Upper lobe of left lung (tissue), 4 donors: ENCODE results near the gene SACS.

Experiments
- CTCF ChIP-seq, 6 experiments: fragments of 450-650 bp in 4 of 6; fragments of 200-600 bp in 2 of 6; sonication (generic) in 2 of 6; IDR thresholded peaks; one replicate each; pipeline ENCODE4 v1.5.1; 2016 to 2019; ENCODE audit warnings: antibody characterized with exemption in 6 of 6
- POLR2A ChIP-seq, 4 donors: fragments of 450-650 bp; IDR thresholded peaks; one replicate each; pipeline ENCODE4 v1.5.1; 2016 to 2017; ENCODE audit warnings: antibody characterized with exemption in 4 of 4, mild to moderate bottlenecking in 2 of 4
- POLR2AphosphoS5 ChIP-seq, 2 donors: sonication (generic); formaldehyde crosslinking; IDR thresholded peaks; one replicate each; pipeline ENCODE4 v1.5.1; 2017; ENCODE audit warnings: antibody characterized with exemption in 2 of 2

GRCh38 chr13:23330356-23330755 is 103.1 kb downstream of the SACS start:
- no peak for TF ChIP-seq POLR2AphosphoS5 (IDR thresholded peaks at IDR 0.05)
- TF ChIP-seq CTCF (IDR thresholded peaks at IDR 0.05) = no peak
- no peak for TF ChIP-seq POLR2A (IDR thresholded peaks at IDR 0.05)
